T-helper 2 cell treated with Interferon-gamma antibody and Interleukin-4, amounts not matched to agents 5 μg/mL and 100 μg/mL, for 36 hours (primary cell): ENCODE results near the gene FSIP1.

ENCODE experiments used
- DNase-seq: peaks from one replicate; pipeline ENCODE4 v3.0.0; 2021; ENCODE audit warnings: low spot score
- H3K27ac Mint-ChIP-seq: one replicate; pipeline ENCODE4 v1.8.0; 2021; ENCODE audit warnings: mild to moderate bottlenecking, mixed read lengths
- H3K27me3 Mint-ChIP-seq: one replicate; pipeline ENCODE4 v1.8.0; 2021; ENCODE audit warnings: low read depth, mixed read lengths
- H3K36me3 Mint-ChIP-seq: one replicate; pipeline ENCODE4 v1.8.0; 2021; ENCODE audit warnings: low read depth, mixed read lengths
- H3K4me1 Mint-ChIP-seq: one replicate; pipeline ENCODE4 v1.8.0; 2021; ENCODE audit warnings: low read depth, mixed read lengths
- H3K4me3 Mint-ChIP-seq: one replicate; pipeline ENCODE4 v1.8.0; 2022; ENCODE audit warnings: mild to moderate bottlenecking, moderate library complexity, mixed read lengths
- H3K9me3 Mint-ChIP-seq: one replicate; pipeline ENCODE4 v1.8.0; 2021; ENCODE audit warnings: mixed read lengths

The FSIP1 gene

GRCh38 chr15:39737196-39737550 lies 45.5 kb downstream of the FSIP1 start:
- Mint-ChIP-seq H3K4me3 (no peak overlapping the region), H3K9me3 (no peaks in the 10 kb centered on the region), H3K36me3 (no peaks in the 10 kb centered on the region), H3K27me3 (peaks cover 24% of the 10 kb centered on the region), H3K27ac (no peak overlapping the region), H3K4me1 (no peaks in the 10 kb centered on the region)
- DNase-seq, result no peak

DNA sequence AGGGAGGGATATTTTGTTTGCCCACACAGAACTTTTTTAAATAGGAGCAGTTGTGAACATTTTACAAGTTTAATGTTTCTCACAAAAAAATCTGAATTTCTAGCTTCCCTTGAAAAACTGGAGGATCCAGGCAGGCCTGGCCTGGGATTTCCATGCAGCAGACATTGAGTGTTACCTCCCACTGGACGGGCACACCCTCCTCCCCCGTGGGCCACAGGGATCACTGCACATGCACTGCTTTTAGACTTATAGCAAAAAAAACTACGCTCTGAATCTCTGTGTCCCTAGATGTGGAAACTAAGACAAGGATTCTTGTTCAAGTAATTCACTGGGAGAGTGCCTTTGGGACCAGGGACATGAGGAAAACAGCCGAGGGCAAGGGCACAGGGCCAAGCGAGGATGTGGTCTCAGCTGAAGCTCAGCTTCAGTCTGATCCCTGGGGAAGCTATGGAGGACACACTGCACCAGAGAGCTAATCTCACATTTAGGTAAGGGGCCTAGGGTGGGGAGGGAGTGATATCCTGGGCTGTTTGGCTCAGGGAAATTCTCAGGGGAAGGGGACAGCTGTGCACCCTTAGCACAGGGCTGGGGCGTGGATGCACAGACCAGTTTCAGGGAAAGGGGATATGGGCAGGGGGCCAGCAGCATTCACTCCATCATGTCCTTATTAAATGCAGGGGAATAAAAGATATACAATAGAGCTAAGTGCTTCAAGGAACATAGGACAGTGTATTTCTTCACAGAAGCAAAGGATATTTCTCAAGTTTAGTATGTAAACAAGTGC lies 46.0 kb downstream of the FSIP1 start:
- Mint-ChIP-seq H3K4me1 (no peaks in the 10 kb centered on the region), H3K27ac (no peak overlapping the region)

DNA sequence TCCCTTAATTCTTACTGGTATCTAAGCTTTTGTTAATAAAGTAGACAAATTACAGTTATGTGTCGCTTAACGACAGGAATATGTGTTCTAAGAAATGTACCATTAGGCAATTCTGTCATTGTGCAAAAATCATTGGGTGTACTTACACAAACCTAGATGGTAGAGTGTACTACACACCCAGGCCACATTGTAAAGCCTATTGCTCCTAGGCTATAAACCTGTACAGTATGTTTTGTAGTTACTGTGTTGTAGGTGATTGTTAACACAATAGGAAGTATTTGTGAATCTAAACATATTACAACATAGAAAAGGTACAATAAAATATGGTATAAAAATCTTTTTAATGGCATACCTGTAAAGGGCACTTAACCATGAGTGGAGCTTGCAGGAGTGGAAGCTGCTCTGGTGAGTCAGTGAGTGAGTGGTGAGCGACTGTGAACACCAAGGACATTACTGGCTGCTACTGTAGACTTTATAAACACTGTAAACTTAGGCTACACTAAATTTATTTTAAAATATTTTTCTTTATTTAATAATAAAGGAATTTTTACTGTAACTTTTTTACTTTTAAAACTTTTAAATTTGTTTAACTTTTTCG lies 47.4 kb downstream of the FSIP1 start:
- no peaks in the 10 kb centered on the region for H3K36me3 Mint-ChIP-seq
- peaks cover 21% of the 10 kb centered on the region for H3K27me3 Mint-ChIP-seq
- H3K4me1 Mint-ChIP-seq, result no peaks in the 10 kb centered on the region
- no peak overlapping the region for H3K4me3 Mint-ChIP-seq
- no peak for DNase-seq
- H3K27ac Mint-ChIP-seq, result no peak overlapping the region
- H3K9me3 Mint-ChIP-seq, result no peaks in the 10 kb centered on the region

More for the DNA sequence above, 46.0 kb downstream of the FSIP1 start:
- H3K36me3 Mint-ChIP-seq, result no peaks in the 10 kb centered on the region
- H3K9me3 Mint-ChIP-seq, result no peaks in the 10 kb centered on the region
- DNase-seq, result no peak
- peaks cover 22% of the 10 kb centered on the region for H3K27me3 Mint-ChIP-seq
- H3K4me3 Mint-ChIP-seq, result no peak overlapping the region

DNA sequence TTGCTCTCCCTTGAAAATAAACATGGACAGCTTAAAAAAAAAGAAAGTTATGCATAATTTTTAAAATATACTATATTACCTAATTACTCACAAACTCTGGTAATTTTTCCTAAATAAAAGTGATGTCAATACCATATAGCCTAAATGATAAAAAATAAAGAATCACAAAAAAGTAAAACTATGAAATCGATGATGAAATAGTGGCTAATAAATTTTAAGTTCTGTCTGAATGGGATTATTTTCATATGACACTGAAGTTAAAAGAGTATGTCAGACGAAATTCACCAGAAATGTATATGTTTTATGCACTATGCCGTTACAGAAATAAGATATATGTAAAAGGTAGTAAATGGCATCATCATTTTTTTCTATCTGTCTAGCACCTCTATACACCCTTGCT lies 51.4 kb downstream of the FSIP1 start:
- Mint-ChIP-seq H3K4me1 (no peaks in the 10 kb centered on the region), H3K27ac (no peak overlapping the region), H3K36me3 (no peaks in the 10 kb centered on the region), H3K27me3 (peaks cover 34% of the 10 kb centered on the region), H3K4me3 (no peak overlapping the region), H3K9me3 (no peaks in the 10 kb centered on the region)
- DNase-seq, result no peak

DNA sequence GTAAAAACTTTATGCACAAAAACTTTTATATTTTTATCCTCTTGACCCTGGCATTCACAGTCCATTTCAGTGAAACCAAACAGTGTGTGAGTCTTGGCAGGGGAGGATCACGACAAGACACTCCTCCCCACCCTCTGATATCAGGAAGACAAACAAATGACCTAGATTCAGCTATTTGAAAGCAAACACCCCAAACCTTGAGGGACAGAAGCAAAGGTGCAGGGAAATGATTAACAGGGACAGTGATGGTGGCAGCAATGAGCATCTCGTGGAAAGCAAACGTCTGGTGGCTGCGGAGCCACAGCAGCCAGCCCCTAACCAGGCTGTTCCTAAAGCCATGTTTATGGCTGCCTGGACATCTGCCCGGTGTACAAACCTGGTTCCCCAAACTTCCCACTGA lies 52.1 kb downstream of the FSIP1 start:
- Mint-ChIP-seq H3K27ac (no peak overlapping the region), H3K36me3 (no peaks in the 10 kb centered on the region), H3K27me3 (peaks cover 31% of the 10 kb centered on the region), H3K4me1 (no peaks in the 10 kb centered on the region), H3K9me3 (no peaks in the 10 kb centered on the region), H3K4me3 (no peak overlapping the region)
- no peak for DNase-seq

DNA sequence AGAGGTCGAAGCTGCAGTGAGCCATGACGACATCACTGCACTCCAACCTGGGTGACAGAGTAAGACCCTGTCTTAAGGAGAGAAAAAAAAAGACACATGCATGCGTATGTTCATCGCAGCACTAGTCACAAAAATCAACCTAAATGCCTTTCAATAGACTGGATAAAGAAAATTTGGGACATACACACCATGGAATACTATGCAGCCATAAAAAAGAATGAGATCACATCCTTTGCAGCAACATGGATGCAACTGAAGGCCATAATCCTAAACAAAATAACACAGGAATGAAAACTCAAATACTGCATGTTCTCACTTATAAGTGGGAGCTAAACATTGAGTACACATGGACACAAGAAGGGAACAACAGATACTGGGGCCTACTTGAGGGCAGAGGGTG lies 53.1 kb downstream of the FSIP1 start:
- Mint-ChIP-seq H3K36me3 (no peaks in the 10 kb centered on the region), H3K27ac (no peak overlapping the region), H3K27me3 (peaks cover 27% of the 10 kb centered on the region), H3K9me3 (no peaks in the 10 kb centered on the region), H3K4me3 (no peak overlapping the region), H3K4me1 (no peaks in the 10 kb centered on the region)
- no peak for DNase-seq

- H3K4me3 Mint-ChIP-seq, result no peak overlapping the region
- peaks cover 27% of the 10 kb centered on the region for H3K27me3 Mint-ChIP-seq
- DNase-seq, result no peak
- no peaks in the 10 kb centered on the region for H3K36me3 Mint-ChIP-seq
- no peaks in the 10 kb centered on the region for H3K9me3 Mint-ChIP-seq
- no peak overlapping the region for H3K27ac Mint-ChIP-seq
- H3K4me1 Mint-ChIP-seq, result no peaks in the 10 kb centered on the region
These were observed 53.8 kb downstream of the FSIP1 start for GRCh38 chr15:39728845-39729244.

DNA sequence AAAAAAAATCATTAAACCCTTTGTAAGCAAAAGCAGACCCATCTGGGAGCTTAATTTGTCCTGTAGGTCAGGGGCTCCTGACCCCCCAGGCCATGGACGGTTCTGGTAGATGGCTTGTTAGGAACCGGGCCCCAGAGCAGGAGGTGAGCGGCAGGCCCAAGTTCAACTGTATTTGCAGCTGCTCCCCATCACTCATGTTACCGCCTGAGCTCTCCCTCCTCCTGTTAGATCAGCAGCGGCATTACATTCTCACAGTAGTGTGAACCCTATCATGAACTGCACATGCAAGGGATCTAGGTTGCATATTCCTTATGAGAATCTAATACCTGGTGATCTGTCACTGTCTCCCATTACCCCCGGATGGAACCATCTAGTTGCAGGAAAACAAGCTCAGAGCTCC lies 60.7 kb downstream of the FSIP1 start:
- Mint-ChIP-seq H3K36me3 (no peaks in the 10 kb centered on the region), H3K9me3 (no peaks in the 10 kb centered on the region), H3K4me1 (peaks cover 11% of the 10 kb centered on the region), H3K4me3 (no peak overlapping the region), H3K27ac (no peak overlapping the region), H3K27me3 (peaks cover 11% of the 10 kb centered on the region)
- no peak for DNase-seq

DNA sequence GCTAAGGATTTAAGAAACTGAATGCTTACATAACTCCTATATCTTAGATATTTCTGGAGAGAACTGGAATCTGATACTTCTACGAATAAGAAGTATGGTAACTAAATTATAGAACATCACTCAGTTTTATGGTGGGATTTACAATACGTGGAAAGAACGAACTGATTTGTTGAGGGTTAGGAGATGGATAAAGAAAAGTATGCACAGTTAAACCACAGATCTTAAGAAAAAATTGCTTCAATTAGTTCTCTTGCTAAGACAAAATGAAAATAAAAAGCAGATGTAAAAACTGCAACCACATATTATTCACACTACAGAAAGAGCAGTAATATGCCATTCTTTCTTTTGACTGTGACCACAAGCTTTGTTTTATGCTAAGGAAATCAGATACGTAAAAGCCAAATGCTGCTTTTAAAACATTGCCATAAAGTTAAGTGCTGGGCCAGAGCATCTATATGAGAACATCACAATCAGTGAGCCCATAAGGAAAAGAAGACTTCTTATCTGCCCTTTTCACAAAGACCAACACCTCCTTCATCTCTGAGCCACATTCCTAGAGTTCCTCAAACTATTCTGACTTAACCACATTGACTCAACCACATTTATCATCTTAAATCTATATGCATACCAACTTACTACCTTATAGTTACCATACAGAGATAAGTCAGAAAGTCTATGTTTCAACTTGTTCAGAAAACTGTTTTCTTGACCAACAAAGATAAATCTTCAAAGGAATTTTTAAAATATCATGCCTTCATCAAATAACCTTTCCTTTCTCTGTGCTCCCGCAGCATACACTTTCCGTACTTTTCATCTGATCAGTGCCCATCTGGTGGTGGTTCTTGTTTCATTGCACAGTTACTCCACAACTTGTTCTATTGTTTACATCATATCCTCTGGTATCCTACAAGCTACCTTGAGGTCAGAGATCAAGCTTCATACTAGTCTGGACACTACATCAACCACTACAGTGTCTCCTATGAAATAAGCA lies 61.7 kb downstream of the FSIP1 start:
- no peak for DNase-seq
- Mint-ChIP-seq H3K4me3 (no peak overlapping the region), H3K9me3 (no peaks in the 10 kb centered on the region), H3K36me3 (no peaks in the 10 kb centered on the region), H3K4me1 (peaks cover 11% of the 10 kb centered on the region), H3K27me3 (peaks cover 9% of the 10 kb centered on the region), H3K27ac (no peak overlapping the region)

GRCh38 chr15:39720081-39720480 lies 62.6 kb downstream of the FSIP1 start:
- peaks cover 11% of the 10 kb centered on the region for H3K27me3 Mint-ChIP-seq
- DNase-seq, result no peak
- no peaks in the 10 kb centered on the region for H3K36me3 Mint-ChIP-seq
- H3K9me3 Mint-ChIP-seq, result no peaks in the 10 kb centered on the region
- H3K27ac Mint-ChIP-seq, result no peak overlapping the region
- H3K4me3 Mint-ChIP-seq, result no peak overlapping the region
- peaks cover 11% of the 10 kb centered on the region for H3K4me1 Mint-ChIP-seq

GRCh38 chr15:39719109-39719508 lies 63.5 kb downstream of the FSIP1 start:
- Mint-ChIP-seq H3K27ac (no peak overlapping the region), H3K36me3 (no peaks in the 10 kb centered on the region), H3K9me3 (no peaks in the 10 kb centered on the region), H3K27me3 (peaks cover 11% of the 10 kb centered on the region), H3K4me3 (no peak overlapping the region), H3K4me1 (peaks cover 11% of the 10 kb centered on the region)
- no peak for DNase-seq

- H3K36me3 Mint-ChIP-seq, result no peaks in the 10 kb centered on the region
- H3K27me3 Mint-ChIP-seq, result peaks cover 11% of the 10 kb centered on the region
- DNase-seq, result no peak
- peaks cover 11% of the 10 kb centered on the region for H3K4me1 Mint-ChIP-seq
- H3K9me3 Mint-ChIP-seq, result no peaks in the 10 kb centered on the region
- no peak overlapping the region for H3K27ac Mint-ChIP-seq
- H3K4me3 Mint-ChIP-seq, result no peak overlapping the region
These were observed 65.5 kb downstream of the FSIP1 start for GRCh38 chr15:39717134-39717533.

- Mint-ChIP-seq H3K4me3 (no peak overlapping the region), H3K4me1 (no peaks in the 10 kb centered on the region), H3K27ac (no peak overlapping the region), H3K36me3 (no peaks in the 10 kb centered on the region), H3K9me3 (no peaks in the 10 kb centered on the region), H3K27me3 (peaks cover 8% of the 10 kb centered on the region)
- no peak for DNase-seq
These were observed 68.4 kb downstream of the FSIP1 start for GRCh38 chr15:39714251-39714650.

DNA sequence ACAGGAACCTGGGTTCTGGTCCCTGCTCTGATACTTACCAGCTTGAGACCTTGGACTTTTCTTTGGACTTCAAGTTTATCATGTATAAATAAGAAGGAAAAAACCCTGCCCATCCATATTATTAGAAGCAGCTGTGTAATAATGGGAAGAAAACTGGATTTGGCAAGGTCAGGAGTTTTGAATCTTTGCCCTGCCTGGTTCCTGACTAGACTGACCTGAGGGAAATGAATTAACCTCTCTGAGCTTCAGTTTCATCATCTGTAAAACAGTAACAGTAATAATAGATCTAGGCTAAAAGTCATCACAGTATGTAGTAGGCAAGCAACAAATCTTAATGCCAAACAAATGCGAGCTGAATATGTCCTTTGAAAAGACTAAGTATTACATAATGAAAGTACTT lies 68.8 kb downstream of the FSIP1 start:
- Mint-ChIP-seq H3K4me3 (no peak overlapping the region), H3K36me3 (no peaks in the 10 kb centered on the region), H3K4me1 (no peaks in the 10 kb centered on the region), H3K9me3 (no peaks in the 10 kb centered on the region), H3K27me3 (peaks cover 6% of the 10 kb centered on the region), H3K27ac (no peak overlapping the region)
- DNase-seq, result no peak
